Stimulated activated CD4-positive, alpha-beta T cell treated with anti-CD3 and anti-CD28 coated beads, TNF-alpha, amount 100 ng/mL, for 48 hours (primary cell): ENCODE measurements around the gene TMOD4.
A peak's percentile ranks its signal among the peaks of the same experiment; 100 is the strongest.

Experiments used
- DNase-seq, 3 donors: peaks; one replicate each; pipeline ENCODE4 v3.0.0-alpha.2; 2020; ENCODE audit warnings: low read depth in 3 of 3

Gene TMOD4

DNA sequence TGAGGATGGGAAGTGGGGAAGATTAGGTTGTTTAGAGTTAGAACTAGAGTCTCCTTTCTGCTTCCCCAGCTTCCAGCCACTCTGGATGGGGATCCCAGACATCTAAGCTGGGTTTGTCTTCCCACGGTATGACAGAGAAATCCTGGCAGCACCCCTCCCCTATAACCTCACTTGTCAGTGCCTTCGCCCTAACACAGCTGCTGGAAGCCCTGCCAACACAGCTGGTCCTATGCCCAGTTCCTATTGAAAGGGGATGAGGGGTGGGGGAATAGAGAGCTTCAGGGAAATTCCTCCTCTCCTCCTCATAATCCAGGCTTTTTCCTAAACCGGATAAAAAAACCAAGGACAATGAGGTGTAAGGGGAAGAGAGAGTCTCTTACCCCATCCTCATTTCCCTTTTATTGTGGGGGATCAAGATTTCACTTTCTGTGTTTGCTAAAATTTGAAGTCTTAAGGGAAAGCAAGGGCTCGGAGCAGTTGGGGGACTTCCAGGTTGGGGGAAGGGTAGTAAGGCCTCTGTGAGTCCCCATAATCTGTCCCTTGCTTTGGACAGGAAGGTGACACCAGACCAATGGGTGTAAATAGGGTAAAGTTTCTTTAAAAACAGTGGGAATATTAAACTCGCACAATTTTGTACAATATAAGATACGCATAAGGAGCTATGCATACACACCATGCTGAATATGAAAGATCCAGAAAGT lies 590 bp downstream of the TMOD4 start:
- DNase-seq, result no peak

DNA sequence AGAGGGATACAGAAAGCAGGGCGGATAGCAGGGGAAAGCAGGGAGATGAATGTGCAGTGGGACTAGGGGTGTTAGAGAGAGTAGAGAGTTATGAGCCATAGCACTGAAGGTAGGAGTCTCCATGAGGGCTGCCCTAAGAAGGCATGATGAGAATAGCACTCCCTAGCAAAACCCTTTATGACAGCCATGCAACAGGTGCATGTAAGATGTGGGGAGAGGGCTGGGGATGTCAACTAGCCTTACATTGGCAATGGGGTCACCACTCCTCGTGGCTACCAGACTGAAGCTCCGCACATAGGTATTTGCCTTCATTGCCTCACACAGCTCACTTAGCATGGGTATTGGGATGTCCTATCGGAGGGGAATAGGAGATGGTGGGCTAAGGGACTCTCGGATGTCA lies 4.6 kb downstream of the TMOD4 start:
- DNase-seq, result no peak

DNA sequence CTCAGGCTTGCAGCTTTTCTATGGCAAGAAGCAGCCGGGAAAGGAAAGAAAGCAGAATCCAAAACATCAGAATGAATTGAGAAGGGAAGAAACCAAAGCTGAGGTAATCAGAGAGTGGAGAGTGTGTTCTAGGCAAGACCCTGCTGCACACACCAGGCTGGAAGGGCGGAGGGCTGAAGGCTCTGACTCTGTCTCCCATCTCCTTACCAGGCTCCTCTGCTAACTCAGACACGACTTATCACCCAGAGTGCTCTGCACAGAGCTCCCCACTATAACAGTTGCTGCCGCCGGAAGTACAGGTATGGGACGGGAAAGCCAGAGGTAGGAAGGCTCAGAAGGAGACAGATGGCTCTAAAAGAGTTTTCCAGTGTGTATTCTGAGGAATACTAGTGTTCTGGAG lies 8.7 kb downstream of the TMOD4 start:
- DNase-seq, result no peak

DNA sequence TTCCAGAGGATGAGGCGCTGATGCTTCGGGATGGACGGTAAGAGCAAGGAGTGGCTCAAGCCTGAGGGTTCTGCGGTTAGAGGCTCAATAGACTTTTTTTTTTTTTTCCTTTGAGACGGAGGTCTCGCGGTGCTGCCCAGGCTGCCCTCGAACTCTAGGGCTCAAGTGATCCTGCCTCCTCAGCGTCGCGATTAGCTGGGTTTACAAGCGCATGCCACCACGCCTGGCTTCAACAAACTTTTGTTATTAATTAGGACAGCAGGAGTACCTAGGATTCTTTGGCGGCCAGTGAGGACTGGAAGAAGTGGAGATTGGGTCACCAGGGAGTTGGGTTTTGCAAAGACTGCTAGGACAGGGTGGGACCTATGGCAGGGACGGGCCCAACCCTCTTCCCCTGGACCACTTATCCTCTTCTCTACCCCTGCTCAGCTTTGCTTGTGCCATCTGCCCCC lies 9.2 kb downstream of the TMOD4 start:
- no peak for DNase-seq

DNA sequence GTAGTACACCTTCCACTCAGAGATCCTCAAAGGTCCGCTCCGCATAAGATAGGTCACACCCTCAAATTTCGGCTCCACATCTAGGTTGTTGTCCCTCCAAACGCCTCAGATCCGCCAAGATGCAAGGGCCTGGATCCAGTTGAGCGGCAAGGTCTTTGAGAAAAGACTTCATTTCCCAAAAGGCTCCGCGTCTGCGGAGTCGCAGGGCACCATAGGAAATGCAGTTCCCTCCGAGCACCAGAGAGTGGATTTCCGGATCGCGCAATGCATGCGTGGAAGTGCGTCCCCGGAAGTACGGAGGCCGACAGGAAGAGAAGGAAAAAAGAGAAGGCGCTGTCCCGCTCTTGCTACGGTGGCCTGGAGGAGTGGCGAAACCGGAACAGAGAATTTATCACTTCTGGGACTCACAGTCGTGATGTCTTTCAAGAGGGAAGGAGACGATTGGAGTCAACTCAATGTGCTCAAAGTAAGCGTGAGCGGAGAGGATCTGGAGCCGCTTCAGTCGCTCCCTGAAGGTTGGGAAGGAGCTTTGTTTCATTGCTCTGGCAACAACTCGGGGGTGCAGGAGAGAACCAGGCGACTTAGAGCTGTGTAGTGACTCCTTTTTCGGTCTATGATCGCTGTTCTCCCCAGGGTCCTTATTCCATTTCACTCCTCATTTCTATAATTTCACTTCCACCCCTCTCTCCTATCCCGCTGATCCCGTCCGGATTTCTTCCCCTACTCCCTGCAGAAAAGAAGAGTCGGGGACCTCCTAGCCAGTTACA lies 9.9 kb downstream of the TMOD4 start, which contains the start of the genes LYSMD1 and SCNM1:
LYSMD1 (minus strand) TSS at position 165 of the 767 bp plus-strand sequence. CDS start 644 bp downstream, outside the sequence.
SCNM1 (plus strand) TSS at position 407 of the 767 bp plus-strand sequence; CDS start at position 416, 9 bp downstream.
- peak; percentile 91 to 95 (median 93) for DNase-seq

DNA sequence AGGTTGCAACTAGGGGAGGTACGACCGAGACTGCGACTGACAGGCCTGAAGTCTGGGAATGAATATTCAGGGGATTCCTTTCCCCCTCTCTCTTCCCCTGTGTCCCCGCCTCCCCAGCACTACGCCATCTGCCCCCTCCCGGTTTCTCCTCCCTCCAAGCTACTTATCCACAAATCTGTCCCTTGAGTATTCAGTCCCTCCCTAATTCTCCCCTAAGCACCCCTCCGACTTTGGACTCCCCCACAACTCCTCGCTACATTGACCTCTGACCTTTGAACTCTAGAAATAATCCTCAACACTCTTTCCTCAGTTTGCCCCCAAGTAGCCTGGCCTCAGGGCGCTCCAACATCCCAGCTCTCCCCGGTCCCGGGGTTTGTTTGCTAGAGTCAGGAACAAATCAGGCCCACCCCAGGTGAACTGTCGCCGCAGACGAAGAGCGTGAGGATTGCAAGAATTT lies 10.5 kb downstream of the TMOD4 start:
- peak in 1 of 3 donors; percentile 9 for DNase-seq

DNA sequence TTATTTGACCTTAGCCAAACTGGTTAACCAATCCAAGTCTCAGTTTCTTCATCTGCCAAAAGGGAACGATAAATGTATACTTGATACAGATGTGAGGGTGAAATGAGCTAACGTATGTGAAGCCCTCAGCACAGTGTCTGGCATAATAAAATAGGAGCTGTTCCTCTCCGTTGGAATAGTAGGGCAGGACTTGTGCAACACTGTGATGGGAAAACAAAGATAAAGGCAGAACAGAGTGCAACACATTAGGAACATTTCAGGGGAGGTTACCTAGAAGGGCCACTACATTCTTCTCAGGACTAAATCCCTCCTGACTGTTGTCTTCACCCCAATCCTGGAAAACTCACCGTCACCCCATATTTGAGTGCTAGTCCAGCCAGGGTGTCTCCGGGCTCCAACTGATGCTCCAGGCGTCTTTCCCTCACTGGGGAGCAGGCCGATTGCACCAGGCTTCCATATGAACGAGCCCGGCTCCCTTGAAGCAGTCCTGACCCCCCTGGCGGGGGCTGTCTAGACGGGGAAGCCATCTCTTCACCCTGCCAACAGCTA lies 11.0 kb downstream of the TMOD4 start:
- DNase-seq, result no peak

DNA sequence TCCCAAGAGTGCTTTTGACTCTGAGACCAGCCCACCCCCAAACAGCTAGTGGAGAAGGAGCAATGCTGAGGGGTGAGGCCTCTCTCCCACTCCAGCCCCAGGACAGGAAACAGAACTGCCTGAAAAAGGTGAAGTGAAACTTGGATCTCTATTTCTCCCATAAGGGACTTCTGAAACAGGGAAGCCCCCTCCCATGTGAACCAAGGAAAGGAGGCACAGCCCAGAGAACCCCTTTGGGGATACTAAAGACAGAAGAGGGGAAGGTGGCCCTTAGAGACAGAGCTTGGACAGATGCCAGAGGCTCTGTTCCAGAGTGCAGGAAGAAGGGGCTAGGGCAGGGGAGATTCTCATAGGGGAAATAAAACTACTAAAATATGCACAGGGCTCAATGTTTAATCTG lies 16.4 kb downstream of the TMOD4 start:
- no peak for DNase-seq

DNA sequence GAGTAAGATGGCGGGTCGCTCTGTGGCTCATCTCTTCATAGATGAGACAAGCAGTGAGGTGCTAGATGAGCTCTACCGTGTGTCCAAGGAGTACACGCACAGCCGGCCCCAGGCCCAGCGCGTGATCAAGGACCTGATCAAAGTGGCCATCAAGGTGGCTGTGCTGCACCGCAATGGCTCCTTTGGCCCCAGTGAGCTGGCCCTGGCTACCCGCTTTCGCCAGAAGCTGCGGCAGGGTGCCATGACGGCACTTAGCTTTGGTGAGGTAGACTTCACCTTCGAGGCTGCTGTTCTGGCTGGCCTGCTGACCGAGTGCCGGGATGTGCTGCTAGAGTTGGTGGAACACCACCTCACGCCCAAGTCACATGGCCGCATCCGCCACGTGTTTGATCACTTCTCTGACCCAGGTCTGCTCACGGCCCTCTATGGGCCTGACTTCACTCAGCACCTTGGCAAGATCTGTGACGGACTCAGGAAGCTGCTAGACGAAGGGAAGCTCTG lies 17.0 kb downstream of the TMOD4 start:
- DNase-seq, result no peak

DNA sequence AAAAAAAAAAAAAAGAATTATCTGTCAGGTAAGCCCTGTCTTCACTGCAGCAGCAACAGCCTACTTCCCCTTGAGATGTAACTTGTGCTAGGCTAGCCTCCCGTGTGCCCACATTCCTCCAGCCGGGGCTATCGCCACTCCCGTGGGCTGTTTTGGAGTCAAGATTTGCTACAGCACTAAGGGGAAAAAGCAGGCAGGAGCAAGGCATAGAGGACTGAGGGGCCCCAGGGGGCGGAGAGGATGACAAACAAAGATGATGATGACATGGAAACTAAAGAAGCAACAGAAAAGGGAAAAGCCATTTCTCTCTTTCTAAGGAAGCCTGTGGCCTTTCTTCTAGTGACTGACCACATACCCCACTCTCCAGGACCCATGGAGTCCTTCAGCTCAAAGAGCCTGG lies 17.5 kb downstream of the TMOD4 start:
- DNase-seq, result peak in 2 of 3 donors; percentile 51 to 61

DNA sequence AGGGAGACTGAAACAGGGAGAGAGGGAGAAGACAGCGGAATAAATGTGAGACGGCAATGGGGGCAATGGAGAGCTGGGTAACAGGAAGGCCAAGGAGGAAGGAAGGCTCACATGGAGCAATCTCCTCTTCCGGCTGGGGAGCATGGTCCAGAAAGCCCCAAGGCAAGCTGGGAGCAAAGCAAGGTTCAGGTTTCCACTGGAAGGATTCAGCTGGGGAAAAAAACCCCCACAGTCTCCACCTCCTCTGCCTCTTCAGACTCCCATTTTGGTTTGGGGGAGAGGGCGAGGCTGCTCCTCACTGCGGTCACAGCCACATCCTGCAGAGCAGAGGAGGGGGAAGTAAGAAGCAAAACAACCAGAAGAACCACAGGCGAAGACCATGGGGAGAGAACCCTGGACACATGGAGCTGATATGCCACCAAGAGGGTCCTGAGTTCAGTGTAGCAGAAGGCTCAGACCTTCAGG lies 18.7 kb downstream of the TMOD4 start:
- DNase-seq, result peak in 2 of 3 donors; percentile 45 to 48

DNA sequence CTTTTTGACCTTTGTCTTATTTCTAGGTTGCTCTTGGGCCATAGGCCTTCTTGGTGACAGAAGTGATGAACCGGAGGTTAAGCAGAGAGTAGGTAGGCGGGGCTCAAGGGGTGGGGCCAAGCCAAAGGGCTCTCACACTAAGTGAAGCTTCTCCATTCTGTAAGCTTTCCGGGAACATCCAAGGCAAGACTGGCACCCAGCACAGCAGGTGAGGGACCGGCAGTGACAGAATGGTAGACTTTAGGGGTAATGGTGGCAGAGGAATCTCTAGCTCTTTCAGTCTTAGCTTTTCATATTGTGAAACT lies 19.3 kb downstream of the TMOD4 start, which contains the start of gene TNFAIP8L2:
TNFAIP8L2 (plus strand) TSS at position 135 of the 305 bp plus-strand sequence. CDS start 2,049 bp downstream, outside the sequence.
- peak; percentile 61 to 81 (median 62) for DNase-seq

DNA sequence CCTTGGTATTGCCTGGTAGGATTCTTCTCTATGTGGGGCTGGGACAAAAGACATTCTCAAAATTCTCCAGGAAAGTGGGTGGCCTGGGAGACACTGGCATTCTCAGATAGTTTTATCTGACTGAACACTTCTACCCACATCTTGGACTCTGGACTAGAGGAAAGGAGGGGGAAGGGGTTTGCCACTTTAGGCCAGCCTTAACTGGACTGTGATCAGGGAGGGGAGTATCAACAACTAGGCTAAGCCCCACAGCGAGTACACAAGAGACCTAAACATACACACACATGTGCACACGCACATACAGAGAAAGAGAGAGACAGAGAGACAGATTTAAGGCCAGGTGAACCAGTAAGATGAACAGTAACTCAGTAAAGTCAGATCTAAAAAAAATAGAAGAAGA lies 28.1 kb downstream of the TMOD4 start:
- no peak for DNase-seq

DNA sequence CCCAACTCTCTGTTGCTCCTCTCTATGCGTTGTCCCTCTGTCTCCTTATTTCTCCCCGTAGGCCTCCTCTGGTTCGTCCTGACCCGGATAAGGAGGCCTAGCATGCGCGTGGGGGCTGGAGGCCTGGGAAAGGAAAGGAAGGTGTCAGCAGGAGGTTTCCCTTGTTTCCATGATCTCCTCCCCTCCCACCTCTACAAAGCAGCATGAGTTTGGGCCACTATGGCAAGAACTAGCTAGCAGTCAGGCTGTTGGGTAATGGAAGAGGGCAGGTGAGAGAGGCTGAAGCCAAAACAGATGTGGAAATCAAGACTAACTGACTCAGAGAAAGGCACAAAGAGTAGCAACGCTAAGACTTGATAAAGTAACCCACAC lies 28.7 kb downstream of the TMOD4 start:
- no peak for DNase-seq

DNA sequence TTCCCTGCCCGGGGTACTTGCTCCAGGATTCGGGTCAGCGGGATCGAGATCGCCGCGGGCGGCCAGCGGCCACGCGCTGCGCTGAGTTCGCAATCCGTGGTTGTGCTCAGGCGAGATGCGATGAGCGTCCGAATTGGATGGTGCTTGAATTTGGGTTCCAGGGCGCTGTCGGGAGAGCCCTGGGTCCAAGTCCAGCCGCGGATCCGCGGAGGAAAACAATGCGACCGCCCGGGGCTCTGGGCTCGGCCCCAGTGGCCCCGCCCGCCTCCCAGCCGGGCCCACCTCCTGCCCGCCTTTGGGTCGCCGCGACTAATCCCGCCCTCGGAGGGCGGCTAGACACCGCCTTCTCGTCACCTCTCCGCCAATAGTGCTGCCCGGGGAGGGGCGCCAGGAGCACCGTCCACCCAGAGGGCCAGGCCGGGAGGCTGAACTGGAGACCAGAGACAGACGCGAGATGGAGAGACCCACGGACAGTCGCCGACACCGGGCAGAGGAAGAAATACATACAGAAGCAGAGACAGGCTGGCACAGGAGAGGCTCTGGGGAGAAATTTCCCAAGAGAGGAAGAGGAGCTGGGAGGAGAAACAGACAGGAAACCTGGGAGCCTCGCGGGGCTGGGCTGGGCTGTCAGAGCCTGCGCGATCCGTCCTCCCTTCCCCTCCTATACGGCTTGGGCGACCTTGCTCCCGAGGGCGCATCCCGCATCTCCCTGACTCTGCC lies 29.2 kb downstream of the TMOD4 start, which contains the start of gene SEMA6C:
SEMA6C (minus strand) TSS at position 220 of the 720 bp plus-strand sequence. CDS start 4,010 bp downstream, outside the sequence.
- peak; percentile 71 to 88 (median 79) for DNase-seq

DNA sequence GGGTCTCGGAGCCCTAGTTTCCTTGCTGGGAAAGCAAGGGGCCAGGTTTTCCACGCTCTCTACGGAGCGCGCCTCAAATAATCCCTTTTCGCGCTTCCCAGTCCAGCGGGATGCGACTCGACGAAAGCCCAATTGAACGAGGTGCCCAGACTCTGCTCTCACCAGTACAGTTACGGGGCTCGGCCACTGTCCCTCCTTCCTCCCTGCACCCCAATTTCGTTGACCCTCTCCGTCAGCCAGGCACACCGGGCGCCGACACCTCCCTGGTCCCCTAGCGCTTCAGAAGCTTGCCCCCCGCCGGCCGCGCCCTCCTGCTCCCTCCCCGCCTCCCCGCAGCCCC lies 29.7 kb downstream of the TMOD4 start:
- DNase-seq, result no peak

DNA sequence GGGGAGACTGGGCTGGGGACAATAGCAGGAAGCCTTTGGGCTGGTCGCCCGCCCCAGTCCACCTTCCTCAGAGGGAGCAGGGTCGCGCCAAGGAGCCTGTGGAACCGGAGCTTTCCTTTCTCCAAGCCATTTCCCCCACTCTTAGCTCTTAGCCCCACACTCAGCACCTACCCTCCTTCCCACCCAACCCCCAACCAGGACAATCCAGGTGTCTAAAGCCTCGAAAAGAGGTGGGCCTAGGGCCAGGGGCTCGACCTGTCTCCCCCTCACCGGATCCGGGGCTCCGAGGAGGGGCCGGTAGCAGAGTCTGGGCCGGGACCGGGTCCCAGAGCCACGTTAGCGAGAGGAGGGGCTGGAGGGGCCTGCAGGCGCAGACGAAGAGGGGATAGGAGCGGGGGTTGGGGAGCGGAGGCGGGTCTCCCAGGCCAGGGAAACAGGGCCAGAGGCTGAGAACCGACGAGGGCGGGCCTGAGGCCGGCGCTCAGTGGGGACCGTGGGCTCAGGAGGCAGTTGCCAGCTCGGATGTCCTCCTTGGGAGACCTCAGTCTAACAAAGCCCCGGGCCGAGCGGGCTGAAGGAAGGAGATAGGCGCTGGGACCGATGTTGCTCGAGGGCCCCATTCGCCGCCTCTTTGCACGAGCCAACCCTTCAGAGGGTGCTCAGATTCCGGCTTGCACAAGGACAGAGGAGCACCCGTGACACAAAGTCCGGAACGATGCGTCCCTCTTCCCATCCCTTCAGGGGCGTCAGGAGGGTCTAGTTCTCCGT lies 30.3 kb downstream of the TMOD4 start:
- DNase-seq, result no peak

DNA sequence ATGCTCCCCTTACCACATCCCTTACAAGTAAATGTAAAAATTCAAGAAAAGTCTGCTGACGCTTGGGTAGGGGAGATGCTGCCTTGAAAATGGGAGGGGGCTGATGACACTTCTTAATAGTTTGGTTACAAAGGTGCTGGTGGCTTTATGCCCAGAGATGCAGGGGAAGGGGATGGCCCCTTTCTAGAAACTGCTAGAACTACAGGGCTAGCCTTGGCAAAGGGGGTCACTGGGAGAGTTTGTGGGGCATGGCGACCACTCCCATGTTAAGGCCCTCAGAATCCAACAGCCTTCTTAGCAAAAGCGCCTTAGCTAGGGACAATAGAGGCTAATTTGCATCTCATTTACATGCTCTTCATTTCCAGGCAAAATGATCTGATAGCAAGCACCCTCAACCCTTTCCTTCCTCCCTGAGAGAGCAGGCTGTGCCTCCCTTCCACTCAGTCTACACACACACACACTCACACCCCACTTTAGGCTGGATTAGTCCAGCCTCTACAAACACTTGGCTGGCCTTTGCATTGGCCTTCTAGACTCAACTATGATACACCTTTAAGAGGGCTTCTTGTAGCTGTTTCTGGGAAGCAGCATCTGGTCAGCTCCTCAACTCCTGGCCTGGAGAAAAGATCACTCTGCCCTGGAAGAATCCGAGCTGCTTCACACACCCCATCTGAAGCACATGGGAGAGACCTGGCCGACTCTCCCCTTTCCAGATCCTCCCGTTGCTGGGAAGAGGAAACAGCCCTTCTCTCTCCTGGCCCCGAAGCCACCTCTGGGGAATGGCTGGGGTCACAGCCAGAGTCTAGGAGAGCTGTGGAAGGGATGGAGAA lies 31.1 kb downstream of the TMOD4 start:
- DNase-seq, result no peak

DNA sequence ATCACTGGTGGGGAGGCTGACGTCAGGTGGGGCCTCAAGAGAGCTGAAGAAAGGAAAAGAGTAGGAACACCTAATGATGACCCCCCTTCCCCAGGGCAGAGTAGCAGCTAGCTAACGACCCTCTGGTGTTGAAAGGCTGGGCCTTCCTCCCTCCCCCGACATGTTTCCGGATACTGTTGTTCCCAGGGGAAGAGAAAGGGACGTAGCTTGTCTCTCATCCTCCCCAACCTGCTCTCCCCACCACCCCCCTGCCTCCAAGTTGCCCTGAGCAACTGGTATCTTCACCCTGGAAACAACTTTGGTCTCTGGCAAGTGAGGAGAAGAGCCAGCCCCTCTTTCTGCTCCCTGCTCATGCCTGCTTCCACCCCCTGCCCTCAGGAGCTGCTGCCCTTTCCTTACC lies 31.8 kb downstream of the TMOD4 start:
- DNase-seq, result no peak

DNA sequence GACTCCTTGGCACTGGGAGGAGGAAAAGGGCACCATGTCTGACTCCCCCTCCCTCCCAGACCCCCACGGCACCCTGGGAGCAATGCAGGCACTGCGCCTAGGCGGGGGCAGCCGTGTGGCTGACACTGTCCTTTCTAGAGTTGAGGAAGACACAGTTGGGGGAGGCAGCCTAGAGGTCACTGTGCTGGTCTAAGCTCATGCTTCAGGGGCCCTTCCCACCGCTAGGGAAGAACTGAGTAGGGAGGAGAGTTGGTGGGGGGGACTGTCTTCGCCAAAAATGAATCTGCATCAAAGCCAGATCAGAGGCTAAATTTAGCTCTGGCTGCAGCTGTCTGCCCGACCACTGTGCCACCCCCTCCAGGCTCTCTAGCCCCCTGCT lies 32.7 kb downstream of the TMOD4 start:
- no peak for DNase-seq
